Right cardiac atrium (tissue), 5 donors: ENCODE data around the gene MRPS6. TPM values are rescaled to one million over a fixed set of nuclear protein-coding genes. Genes with fewer than 3 reads are reported as not detected.

ENCODE experiments used
- ATAC-seq, 2 donors: fragments of 200-7000 bp; cut with Tn5 transposase; one replicate each; pipeline versions ENCODE4 v1.8.0 to v1.9.1; 2020; ENCODE audit warnings: moderate library complexity in 2 of 2, mild to moderate bottlenecking in 1 of 2
- DNase-seq, 3 donors: peaks; one replicate each; pipeline ENCODE4 v3.0.0-alpha.2; 2020
- H3K27ac ChIP-seq: one replicate; pipeline ENCODE4 v1.5.1; 2013; ENCODE audit warnings: mild to moderate bottlenecking, low read length, control low read depth, moderate library complexity
- H3K27me3 ChIP-seq: one replicate; pipeline ENCODE4 v1.6.1; 2013; ENCODE audit not compliant: control insufficient read depth, insufficient read depth
- H3K4me1 ChIP-seq: one replicate; pipeline ENCODE4 v1.6.1; 2013; ENCODE audit warnings: low read length; ENCODE audit not compliant: control insufficient read depth, insufficient read depth
- H3K4me3 ChIP-seq: one replicate; pipeline ENCODE4 v1.5.1; 2013; ENCODE audit warnings: low read length, control low read depth
- H3K9me3 ChIP-seq: one replicate; pipeline ENCODE4 v1.6.1; 2013; ENCODE audit warnings: low read length; ENCODE audit not compliant: control insufficient read depth
- WGBS: extraction: QIAGEN DNeasy Blood & Tissue Kit; methylation state at CpG from one replicate; pipeline ENCODE4 v1.1.7; 2013; 5-methylcytosine and 5-hydroxymethylcytosine counted together
- intact Hi-C, 4 donors: fragments of 100-400 bp; cut with DNase I; formaldehyde crosslinking; loops; one replicate each; pipeline versions ENCODE4 v1.11.0 to v1.14.0; 2022 to 2023
- polyA plus RNA-seq: library from polyadenylated mRNA; stranded (reverse); fragments of 200-250 nt; gene quantifications from one replicate; pipeline ENCODE4 v1.2.3, GENCODE V29; 2013
- total RNA-seq, 4 donors: library from RNA; stranded (reverse); fragmentation: NEBNext Ultra II Directional; extraction: Animal tissue kit (Norgen Biotek cat#: 25700); gene quantifications; one replicate each; pipeline ENCODE4 v1.2.1, GENCODE V29; 2021
- donor health status: healthy with polysubstance abuse.
- donor health status: DM: no; HTN: yes; CAD: no.
- donor health status: DM: no; HTN: no; CAD: no.
- donor health status: DM: no; HTN: yes; CAD: no; lungs with severe emphysema.
- donor health status: DM: yes; HTN: yes; CAD: no.

MRPS6 gene
- total and polyA plus RNA-seq, 5 donors, result 67.6 to 95.3 (median 74.6) TPM

DNA sequence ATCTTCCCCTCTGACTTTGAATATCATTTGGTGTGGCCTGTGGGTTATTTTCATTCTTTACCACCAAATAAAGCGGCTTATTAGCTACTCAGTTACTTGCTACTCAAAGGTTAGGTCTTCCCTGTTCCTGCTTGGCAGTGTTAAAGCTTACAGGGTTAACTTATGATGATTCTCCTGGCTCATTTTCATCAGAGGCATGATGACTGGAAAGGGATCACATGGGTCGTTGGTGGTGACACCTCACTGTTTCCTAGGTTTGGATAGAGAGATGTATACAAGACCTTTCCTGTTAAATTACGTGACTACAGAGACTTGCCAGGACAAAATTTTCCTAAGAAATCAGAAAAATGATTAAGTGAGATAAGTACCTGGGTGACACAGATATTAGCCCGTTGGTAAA lies 27.4 kb downstream of the MRPS6 start:
- Histone ChIP-seq H3K4me3 (no peak overlapping the region), H3K9me3 (no peaks in the 10 kb centered on the region), H3K27me3 (no peaks in the 10 kb centered on the region), H3K27ac (no peak overlapping the region), H3K4me1 (no peaks in the 10 kb centered on the region)
- ATAC-seq (no peak), DNase-seq (no peak)
- WGBS, result 58% methylated on average over 4 of the region's 4 CpGs
- intact Hi-C loops, result no loop called here

DNA sequence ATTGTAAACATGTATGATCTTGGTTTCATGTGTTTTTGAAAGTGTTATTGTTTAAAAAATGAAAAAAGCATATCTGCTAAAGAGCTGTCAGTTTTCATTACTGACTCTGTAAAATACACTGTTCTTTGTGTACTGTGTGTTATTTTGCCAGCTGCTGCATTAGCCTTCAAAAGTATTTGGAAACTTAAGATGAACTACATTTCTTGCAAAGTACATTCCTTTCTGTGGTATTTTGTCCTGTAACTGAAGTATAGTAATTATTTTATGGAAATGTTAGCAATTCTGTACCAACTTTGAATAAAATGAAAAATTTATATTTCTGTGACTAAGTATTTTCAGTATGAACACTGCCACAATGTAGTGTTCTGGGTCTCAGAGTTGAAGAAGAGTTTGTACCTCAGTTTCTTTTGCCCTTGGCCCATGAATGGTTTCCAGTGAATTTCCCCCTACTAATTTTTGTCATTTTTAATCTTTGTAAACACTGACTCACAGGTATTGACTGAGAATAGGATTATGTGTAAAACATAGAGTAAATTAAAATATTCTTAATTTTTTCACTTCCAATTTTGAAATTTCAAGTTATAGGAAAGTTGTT lies 32.7 kb downstream of the MRPS6 start:
- Histone ChIP-seq H3K4me1 (peaks cover 2% of the 10 kb centered on the region), H3K27ac (no peak overlapping the region), H3K9me3 (no peaks in the 10 kb centered on the region), H3K4me3 (no peak overlapping the region), H3K27me3 (no peaks in the 10 kb centered on the region)
- intact Hi-C loops, result no loop called here
- ATAC-seq, result no peak
- no peak for DNase-seq

DNA sequence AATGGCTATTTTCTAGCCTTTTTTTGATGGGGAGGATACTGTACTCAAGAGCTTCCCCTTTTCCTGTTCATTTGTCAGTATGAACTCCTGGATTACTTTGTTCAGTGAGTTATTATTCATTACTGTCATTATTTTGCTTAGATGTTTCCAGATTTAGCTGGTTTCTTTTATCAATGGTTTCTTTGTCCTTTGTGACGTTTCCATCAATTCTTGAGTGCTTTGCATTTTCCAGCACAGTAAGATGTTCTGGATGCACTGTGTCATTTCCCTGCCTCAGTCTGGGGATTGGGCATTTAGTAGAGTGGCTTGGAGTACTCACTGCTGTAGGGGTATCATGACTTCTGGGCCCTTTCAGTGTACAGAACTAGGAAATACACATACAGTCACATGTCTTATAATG lies 34.2 kb downstream of the MRPS6 start:
- peaks cover 2% of the 10 kb centered on the region for H3K4me1 ChIP-seq
- H3K27me3 ChIP-seq, result no peaks in the 10 kb centered on the region
- ATAC-seq (no peak), DNase-seq (no peak)
- H3K4me3 ChIP-seq, result no peak overlapping the region
- no peaks in the 10 kb centered on the region for H3K9me3 ChIP-seq
- intact Hi-C loops, result no loop called here
- no peak overlapping the region for H3K27ac ChIP-seq
- WGBS, result 69% methylated on average over 1 of the region's 1 CpG

DNA sequence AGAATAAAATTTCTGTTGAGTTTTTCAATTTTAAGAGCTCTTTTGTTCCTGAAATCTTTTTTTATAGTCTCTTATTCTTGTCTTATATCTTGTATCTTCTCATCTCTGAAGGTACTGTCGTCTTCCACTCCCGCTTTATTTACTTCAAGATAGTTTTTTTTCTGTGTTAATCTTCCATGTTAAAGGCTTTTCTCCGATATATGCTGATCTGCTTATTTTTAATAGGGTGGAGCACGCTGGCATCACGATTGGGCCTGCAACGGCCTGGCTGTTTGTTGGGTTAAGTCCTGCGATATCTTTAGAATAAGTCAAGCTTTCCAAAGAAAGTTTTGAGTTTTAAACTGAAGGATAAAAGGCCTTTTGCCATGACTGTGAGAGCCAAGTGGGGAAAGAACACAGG lies 35.7 kb downstream of the MRPS6 start:
- DNase-seq (no peak), ATAC-seq (no peak)
- H3K27me3 ChIP-seq, result no peaks in the 10 kb centered on the region
- WGBS, result 96% methylated on average over 7 of the region's 7 CpGs
- intact Hi-C loops, result no loop called here
- H3K4me1 ChIP-seq, result peaks cover 2% of the 10 kb centered on the region
- no peak overlapping the region for H3K4me3 ChIP-seq
- no peaks in the 10 kb centered on the region for H3K9me3 ChIP-seq
- H3K27ac ChIP-seq, result no peak overlapping the region

DNA sequence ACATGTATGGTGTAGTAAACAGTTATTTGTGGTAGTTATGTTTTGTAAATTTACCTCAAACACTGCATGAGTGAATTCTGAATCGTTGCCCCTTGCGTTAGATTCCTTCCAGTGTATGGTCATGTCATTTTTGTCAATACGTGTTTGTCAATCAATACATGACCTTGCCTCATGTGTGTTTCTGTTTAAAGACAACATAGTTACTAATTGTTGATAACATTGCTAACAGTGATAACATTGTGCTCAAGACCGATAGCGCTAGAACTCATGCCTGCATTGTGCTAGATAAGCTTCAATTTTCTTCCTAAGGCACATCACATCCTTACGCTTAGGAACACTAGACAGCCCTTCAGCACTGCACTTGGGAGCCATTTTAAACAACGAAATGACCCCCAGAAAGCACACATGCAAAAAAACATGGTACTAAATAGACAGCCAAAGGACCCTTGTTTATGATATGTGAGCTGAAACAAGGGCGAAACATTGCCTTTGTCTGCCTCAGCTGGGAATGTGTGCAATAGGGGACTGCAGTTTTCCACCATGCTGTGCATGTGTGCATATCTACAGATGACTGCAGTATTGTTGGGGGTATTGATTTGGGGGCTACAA lies 37.3 kb downstream of the MRPS6 start:
- no peak for ATAC-seq
- Histone ChIP-seq H3K27me3 (no peaks in the 10 kb centered on the region), H3K4me1 (peaks cover 7% of the 10 kb centered on the region), H3K9me3 (no peaks in the 10 kb centered on the region), H3K27ac (no peak overlapping the region), H3K4me3 (no peak overlapping the region)
- DNase-seq, result no peak
- WGBS, result 84% methylated on average over 8 of the region's 8 CpGs
- intact Hi-C loops, result no loop called here

DNA sequence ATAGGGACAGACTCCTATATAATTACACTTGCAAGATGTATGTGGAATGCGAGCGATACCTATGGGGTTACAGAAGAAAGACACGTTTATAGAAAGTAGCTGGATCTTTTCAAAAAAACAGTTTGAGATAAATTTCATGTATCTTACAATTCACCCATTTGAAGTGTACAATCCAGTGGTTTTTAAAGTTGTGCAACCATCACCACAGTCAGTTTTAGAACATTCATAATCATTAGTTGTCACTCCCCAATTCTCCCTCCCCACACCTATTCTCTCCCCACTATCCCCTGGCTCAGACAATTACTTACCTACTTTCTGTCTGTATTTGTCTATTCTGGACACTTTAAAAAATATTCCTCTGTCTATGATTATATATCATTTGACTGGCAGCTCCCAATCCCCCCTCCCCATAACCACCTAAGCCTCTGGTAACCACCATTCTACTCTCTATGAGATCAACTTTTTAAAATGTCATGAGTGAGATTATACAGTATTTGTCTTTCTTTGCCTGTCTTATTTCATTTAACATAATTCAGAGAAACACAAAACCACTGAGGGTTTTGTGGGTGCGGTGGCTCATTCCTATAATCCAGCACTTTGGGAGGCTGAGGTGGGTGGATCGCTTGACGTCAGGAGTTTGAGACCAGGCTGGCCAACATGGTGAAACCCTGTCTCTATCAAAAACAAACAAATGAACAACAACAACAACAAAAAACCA lies 39.1 kb downstream of the MRPS6 start:
- 96% methylated on average over 6 of the region's 6 CpGs for WGBS
- H3K4me1 ChIP-seq, result peaks cover 5% of the 10 kb centered on the region
- ATAC-seq, result no peak
- intact Hi-C loops, result no loop called here
- H3K9me3 ChIP-seq, result no peaks in the 10 kb centered on the region
- H3K27me3 ChIP-seq, result no peaks in the 10 kb centered on the region
- no peak for DNase-seq
- H3K27ac ChIP-seq, result no peak overlapping the region
- H3K4me3 ChIP-seq, result no peak overlapping the region

DNA sequence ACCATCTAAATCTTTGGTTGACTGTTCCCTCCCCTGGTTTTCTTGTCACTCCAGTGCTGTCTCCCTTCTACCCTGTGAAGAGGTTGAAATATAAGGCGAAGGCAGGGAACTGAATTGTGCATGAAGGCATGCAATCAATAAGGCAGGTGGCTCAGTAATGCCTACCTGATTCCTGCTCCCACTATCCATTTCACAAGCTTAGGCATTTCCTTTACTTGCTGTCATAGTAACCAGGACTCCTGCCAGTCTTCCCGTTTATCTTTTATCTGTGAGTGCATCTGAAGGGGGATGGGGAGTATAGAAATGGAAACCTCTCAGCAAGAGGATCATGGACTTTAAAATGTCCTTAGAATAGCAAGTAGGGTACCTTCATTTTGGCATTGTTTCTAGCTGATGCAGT lies 40.5 kb downstream of the MRPS6 start:
- H3K4me1 ChIP-seq, result peaks cover 5% of the 10 kb centered on the region
- 38% methylated on average over 2 of the region's 2 CpGs for WGBS
- DNase-seq, result no peak
- H3K27ac ChIP-seq, result no peak overlapping the region
- ATAC-seq, result no peak
- intact Hi-C loops, result no loop called here
- H3K4me3 ChIP-seq, result no peak overlapping the region
- H3K9me3 ChIP-seq, result no peaks in the 10 kb centered on the region
- H3K27me3 ChIP-seq, result no peaks in the 10 kb centered on the region

DNA sequence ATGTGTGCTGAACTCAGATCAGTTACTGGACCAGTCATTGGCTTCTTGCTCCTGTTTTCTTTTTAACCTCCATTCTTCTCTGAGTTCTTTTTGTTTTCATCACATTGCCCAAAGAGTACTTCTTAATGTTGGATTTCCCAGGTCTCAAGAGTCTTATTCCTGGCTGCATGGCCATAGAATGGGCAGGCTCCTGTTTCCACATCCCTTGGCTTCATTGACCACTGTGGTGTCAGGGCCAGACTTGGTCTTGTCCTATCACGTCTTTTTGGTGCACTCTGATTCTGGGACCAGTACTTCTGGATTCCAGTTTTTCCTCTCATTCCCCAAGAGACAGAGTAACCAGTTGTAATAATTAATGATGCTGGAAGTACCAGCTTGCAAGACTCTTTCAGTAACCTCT lies 41.8 kb downstream of the MRPS6 start:
- intact Hi-C loops, result no loop called here
- Histone ChIP-seq H3K27me3 (no peaks in the 10 kb centered on the region), H3K9me3 (no peaks in the 10 kb centered on the region), H3K4me1 (peaks cover 5% of the 10 kb centered on the region), H3K27ac (no peak overlapping the region), H3K4me3 (no peak overlapping the region)
- DNase-seq, result peak in 2 of 3 donors; percentile 44 to 80
- WGBS, result 57% methylated on average over 1 of the region's 1 CpG
- peak; percentile 69 to 88 for ATAC-seq

DNA sequence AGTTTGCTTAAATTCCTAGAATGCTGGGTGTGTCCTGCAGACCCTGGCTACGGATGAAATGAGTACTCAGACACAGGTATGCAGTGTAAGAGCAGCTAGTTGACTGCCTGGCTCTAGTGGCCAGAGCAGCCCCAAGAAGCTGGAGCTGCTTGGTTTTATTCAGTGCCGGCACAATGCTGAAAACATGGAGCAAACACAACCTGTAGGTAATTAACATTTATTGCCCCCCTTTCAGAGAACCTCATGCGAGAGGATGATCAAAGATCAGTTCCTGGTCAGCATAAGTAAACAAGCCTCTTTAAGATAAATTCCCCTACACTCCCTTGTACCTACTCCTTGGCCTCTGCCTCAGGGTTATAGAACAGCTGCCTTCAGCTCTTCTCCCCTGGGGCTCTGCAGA lies 43.2 kb downstream of the MRPS6 start:
- ATAC-seq, result no peak
- 90% methylated on average over 3 of the region's 3 CpGs for WGBS
- Histone ChIP-seq H3K27me3 (no peaks in the 10 kb centered on the region), H3K4me3 (no peak overlapping the region), H3K9me3 (no peaks in the 10 kb centered on the region), H3K27ac (no peak overlapping the region), H3K4me1 (peaks cover 5% of the 10 kb centered on the region)
- intact Hi-C loops, result no loop called here
- DNase-seq, result no peak

DNA sequence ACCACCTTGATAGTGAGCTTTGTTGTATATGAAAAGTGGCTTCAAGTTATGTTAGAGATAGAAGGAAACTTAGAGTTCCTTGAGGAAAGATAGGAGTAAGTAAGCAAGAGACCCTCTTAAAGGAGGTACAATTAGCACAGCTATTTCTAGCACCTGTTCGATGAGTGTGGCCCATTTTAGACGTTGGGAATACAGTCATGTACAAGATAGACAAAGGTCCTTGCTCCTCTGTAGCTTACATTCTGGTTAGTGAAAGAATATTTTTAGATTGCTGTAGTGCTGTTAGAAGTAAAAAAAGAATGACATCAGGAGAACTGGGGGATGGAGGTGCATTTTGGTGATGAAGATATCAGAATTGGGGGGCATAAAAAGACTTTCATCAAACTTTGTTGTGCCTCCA lies 47.5 kb downstream of the MRPS6 start:
- H3K9me3 ChIP-seq, result no peaks in the 10 kb centered on the region
- no peaks in the 10 kb centered on the region for H3K27me3 ChIP-seq
- ATAC-seq (no peak), DNase-seq (no peak)
- no peak overlapping the region for H3K4me3 ChIP-seq
- peaks cover 6% of the 10 kb centered on the region for H3K4me1 ChIP-seq
- 71% methylated on average over 2 of the region's 2 CpGs for WGBS
- intact Hi-C loops, result no loop called here
- no peak overlapping the region for H3K27ac ChIP-seq

DNA sequence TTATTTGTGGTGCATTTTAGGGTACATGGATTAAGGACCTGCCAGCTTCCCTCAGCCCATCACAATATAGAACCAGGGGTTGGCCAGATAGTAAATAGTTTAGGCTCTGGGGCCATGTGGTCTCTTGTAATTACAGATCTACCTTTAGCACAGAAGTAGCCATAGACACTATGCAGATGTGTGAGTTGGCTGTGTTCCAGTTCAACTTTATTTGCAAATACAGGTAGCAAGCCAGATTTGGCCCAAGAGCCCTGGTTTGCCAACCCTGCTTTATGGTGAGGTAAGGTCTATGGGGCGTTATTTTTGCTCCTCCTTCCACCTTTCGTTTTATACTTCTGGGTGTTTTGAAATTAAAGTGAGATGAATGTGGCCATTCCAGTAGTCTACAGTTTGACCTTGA lies 48.7 kb downstream of the MRPS6 start:
- no peak overlapping the region for H3K4me3 ChIP-seq
- no peak for DNase-seq
- H3K27ac ChIP-seq, result no peak overlapping the region
- peaks cover 9% of the 10 kb centered on the region for H3K4me1 ChIP-seq
- intact Hi-C loops, result no loop called here
- no peak for ATAC-seq
- H3K27me3 ChIP-seq, result no peaks in the 10 kb centered on the region
- H3K9me3 ChIP-seq, result no peaks in the 10 kb centered on the region
- 92% methylated on average over 2 of the region's 2 CpGs for WGBS
